Parathyroid adenoma (tissue), 2 donors: ENCODE measurements around the gene SWI5.

Source experiments
- H2AFZ ChIP-seq: fragments of 300-600 bp; sonication (generic); one replicate; pipeline ENCODE4 v1.7.0; 2017; ENCODE audit warnings: antibody characterized with exemption, mild to moderate bottlenecking
- H3K27ac ChIP-seq: fragments of 300-600 bp; sonication (generic); one replicate; pipeline ENCODE4 v1.7.0; 2017
- H3K27me3 ChIP-seq: fragments of 300-600 bp; sonication (generic); one replicate; pipeline ENCODE4 v1.7.0; 2017; ENCODE audit warnings: low read length; ENCODE audit not compliant: control insufficient read depth, insufficient read depth
- H3K36me3 ChIP-seq: fragments of 300-600 bp; sonication (generic); one replicate; pipeline ENCODE4 v1.7.0; 2017; ENCODE audit warnings: low read length; ENCODE audit not compliant: control insufficient read depth, insufficient read depth
- H3K4me1 ChIP-seq: fragments of 300-600 bp; sonication (generic); one replicate; pipeline ENCODE4 v1.7.0; 2017; ENCODE audit warnings: control low read depth
- H3K4me2 ChIP-seq: fragments of 300-600 bp; sonication (generic); one replicate; pipeline ENCODE4 v1.7.0; 2017; ENCODE audit warnings: low read length
- H3K4me3 ChIP-seq: fragments of 300-600 bp; sonication (generic); one replicate; pipeline ENCODE4 v1.7.0; 2017; ENCODE audit warnings: low read depth, low read length
- H3K79me2 ChIP-seq: fragments of 300-600 bp; sonication (generic); one replicate; pipeline ENCODE4 v1.7.0; 2017; ENCODE audit warnings: control low read depth
- H3K9ac ChIP-seq: fragments of 300-600 bp; sonication (generic); one replicate; pipeline ENCODE4 v1.7.0; 2017; ENCODE audit warnings: mild to moderate bottlenecking
- H3K9me3 ChIP-seq: fragments of 300-600 bp; sonication (generic); one replicate; pipeline ENCODE4 v1.7.0; 2017; ENCODE audit warnings: low read length; ENCODE audit not compliant: control insufficient read depth
- TF ChIP-seq, protein P1 (sequence below): fragments of 300-600 bp; sonication (generic); IDR thresholded peaks from one replicate; pipeline ENCODE4 v1.7.0; 2017; ENCODE audit warnings: antibody characterized with exemption, mild to moderate bottlenecking
- donor health status: primary hyperparathyroidism.

Gene SWI5

DNA sequence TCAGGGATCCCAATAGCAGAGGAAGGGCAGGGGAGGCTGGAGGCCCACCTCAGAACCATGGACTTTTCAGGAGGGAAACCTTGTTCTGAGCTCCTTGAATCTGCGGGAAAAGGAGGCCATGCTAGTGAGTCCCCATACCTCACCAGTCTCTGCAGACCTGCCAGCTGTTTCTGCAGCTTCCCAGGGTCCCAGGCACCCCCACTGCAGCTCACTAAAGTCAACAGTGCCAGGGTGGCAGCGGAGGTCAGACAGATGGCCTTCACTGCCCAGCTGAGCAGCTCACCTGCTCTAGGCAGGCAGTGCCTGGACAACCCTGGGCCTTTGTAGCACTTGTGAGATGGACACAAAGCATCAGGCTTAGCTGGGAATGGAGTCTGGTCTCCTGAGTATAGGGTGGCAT is 59.8 kb downstream of the SWI5 start:
- TF ChIP-seq, protein P1, sequence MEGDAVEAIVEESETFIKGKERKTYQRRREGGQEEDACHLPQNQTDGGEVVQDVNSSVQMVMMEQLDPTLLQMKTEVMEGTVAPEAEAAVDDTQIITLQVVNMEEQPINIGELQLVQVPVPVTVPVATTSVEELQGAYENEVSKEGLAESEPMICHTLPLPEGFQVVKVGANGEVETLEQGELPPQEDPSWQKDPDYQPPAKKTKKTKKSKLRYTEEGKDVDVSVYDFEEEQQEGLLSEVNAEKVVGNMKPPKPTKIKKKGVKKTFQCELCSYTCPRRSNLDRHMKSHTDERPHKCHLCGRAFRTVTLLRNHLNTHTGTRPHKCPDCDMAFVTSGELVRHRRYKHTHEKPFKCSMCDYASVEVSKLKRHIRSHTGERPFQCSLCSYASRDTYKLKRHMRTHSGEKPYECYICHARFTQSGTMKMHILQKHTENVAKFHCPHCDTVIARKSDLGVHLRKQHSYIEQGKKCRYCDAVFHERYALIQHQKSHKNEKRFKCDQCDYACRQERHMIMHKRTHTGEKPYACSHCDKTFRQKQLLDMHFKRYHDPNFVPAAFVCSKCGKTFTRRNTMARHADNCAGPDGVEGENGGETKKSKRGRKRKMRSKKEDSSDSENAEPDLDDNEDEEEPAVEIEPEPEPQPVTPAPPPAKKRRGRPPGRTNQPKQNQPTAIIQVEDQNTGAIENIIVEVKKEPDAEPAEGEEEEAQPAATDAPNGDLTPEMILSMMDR = no peak
- Histone ChIP-seq H3K27me3 (no peaks in the 10 kb centered on the region), H3K79me2 (no peaks in the 10 kb centered on the region), H3K36me3 (no peaks in the 10 kb centered on the region), H3K27ac (no peak overlapping the region), H3K9me3 (no peaks in the 10 kb centered on the region), H2AFZ (no peak overlapping the region), H3K4me2 (no peak overlapping the region), H3K9ac (no peak overlapping the region), H3K4me3 (no peak overlapping the region), H3K4me1 (no peaks in the 10 kb centered on the region)

DNA sequence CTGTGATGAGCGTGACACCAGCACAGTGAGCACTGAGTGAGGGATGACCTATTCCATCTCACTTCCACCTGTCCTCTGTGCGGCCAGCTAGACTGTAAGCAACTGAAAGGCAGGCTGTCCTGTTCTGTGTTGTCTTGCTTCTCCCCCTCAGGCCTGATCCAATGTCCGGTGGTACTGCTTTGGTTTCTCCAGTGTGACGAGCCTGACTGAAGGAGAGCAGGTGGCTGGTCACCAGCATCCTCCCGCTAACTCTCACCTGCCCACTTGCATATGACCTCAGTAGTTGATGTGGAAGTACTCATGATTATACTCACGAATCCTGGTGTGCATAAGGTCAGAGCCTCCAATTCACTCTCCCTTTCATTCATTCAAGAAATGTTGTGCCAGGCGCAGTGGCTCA is 61.9 kb downstream of the SWI5 start:
- H3K9me3 ChIP-seq = no peaks in the 10 kb centered on the region
- H3K27me3 ChIP-seq = no peaks in the 10 kb centered on the region
- no peaks in the 10 kb centered on the region for H3K36me3 ChIP-seq
- no peaks in the 10 kb centered on the region for H3K4me1 ChIP-seq
- no peak overlapping the region for H3K4me2 ChIP-seq
- no peak overlapping the region for H2AFZ ChIP-seq
- H3K27ac ChIP-seq = no peak overlapping the region
- TF ChIP-seq, protein P1 = no peak
- no peaks in the 10 kb centered on the region for H3K79me2 ChIP-seq
- no peak overlapping the region for H3K9ac ChIP-seq
- no peak overlapping the region for H3K4me3 ChIP-seq
